Neural progenitor cell (in vitro differentiated cells): ENCODE measurements around the gene PIGR.

Source experiments
- CTCF ChIP-seq: fragments of 200-600 bp; sonication (generic); IDR thresholded peaks from 2 replicates; pipeline ENCODE4 v1.5.1; 2017; ENCODE audit warnings: antibody characterized with exemption, mild to moderate bottlenecking
- EZH2 ChIP-seq: fragments of 200-600 bp; sonication (generic); IDR thresholded peaks from 2 replicates; pipeline ENCODE4 v1.6.1; 2017; ENCODE audit warnings: antibody characterized with exemption, mild to moderate bottlenecking, moderate library complexity

GRCh38 chr1:206905295-206906164 is 40.7 kb downstream of the PIGR start:
- TF ChIP-seq CTCF, result no peak
- no peak for TF ChIP-seq EZH2
